ENCODE measurements around the gene ZNF253.
"Not testable (repeated sequence)": the region's sequence is repeated elsewhere in the genome, so short reads cannot be mapped to it uniquely, and the experiment has no call there.

ZNF253 gene

GRCh38 chr19:19909654-19910053 lies 44.0 kb downstream of the ZNF253 start:
- no peak for TF ChIP-seq CTCF (conservative IDR thresholded peaks at IDR 0.05)

GRCh38 chr19:19911150-19911549 lies 45.5 kb downstream of the ZNF253 start:
- no peak for TF ChIP-seq CTCF (conservative IDR thresholded peaks at IDR 0.05)
- H3K27ac ChIP-seq, result no peak overlapping the region

More at GRCh38 chr19:19909654-19910053, 44.0 kb downstream of the ZNF253 start:
- H3K27ac ChIP-seq, result no peak overlapping the region

- TF ChIP-seq CTCF (conservative IDR thresholded peaks at IDR 0.05), result no peak
- no peak overlapping the region for H3K27ac ChIP-seq
Observed at GRCh38 chr19:19914596-19914995, 48.9 kb downstream of the ZNF253 start.

- not testable (repeated sequence) for H3K27ac ChIP-seq
- peak; percentile 73 for TF ChIP-seq CTCF (conservative IDR thresholded peaks at IDR 0.05)
Observed at GRCh38 chr19:19930417-19930816, 64.7 kb downstream of the ZNF253 start.

- H3K27ac ChIP-seq, result not testable (repeated sequence)
Observed at GRCh38 chr19:19933432-19934314, 68.0 kb downstream of the ZNF253 start.

- H3K27ac ChIP-seq, result no peak overlapping the region
- no peak for TF ChIP-seq CTCF (conservative IDR thresholded peaks at IDR 0.05)
Observed at GRCh38 chr19:19937403-19937802, 71.7 kb downstream of the ZNF253 start.

- no peak for TF ChIP-seq CTCF (conservative IDR thresholded peaks at IDR 0.05)
- no peak overlapping the region for H3K27ac ChIP-seq
Observed at GRCh38 chr19:19938449-19938848, 72.8 kb downstream of the ZNF253 start.

Measured in VCaP (cell line).